SK-N-SH (cell line): ENCODE measurements around the gene PERM1. TPM values are rescaled to one million over a fixed set of nuclear protein-coding genes. Genes with fewer than 3 reads are reported as not detected.

Source experiments
- CTCF ChIA-PET: fragments of 300-600, 350-600 bp; formaldehyde crosslinking; extraction: SDS; loops from one replicate; lab custom pipeline; 2021; lab: Yijun Ruan, JAX
- POLR2A ChIA-PET: fragments of 350-600 bp; sonication (Branson Sonifier 250); formaldehyde crosslinking; extraction: SDS; loops from one replicate; lab custom pipeline; 2020; ENCODE audit warnings: antibody characterized with exemption, inconsistent platforms; lab: Yijun Ruan, JAX
- DNase-seq: peaks from one replicate; pipeline ENCODE4 v3.0.0; 2012
- H2AFZ ChIP-seq: fragments of 200-600 bp; sonication (generic); 2 replicates; pipeline ENCODE4 v1.8.1; 2016; ENCODE audit warnings: antibody characterized with exemption, mild to moderate bottlenecking, low read depth
- H3F3A ChIP-seq: fragments of 200-600 bp; sonication (generic); replicated peaks from 2 replicates; pipeline ENCODE3; 2016; ENCODE audit warnings: antibody characterized with exemption, mild to moderate bottlenecking; ENCODE audit not compliant: insufficient read depth
- H3K27ac ChIP-seq, 2 experiments: fragments of 200-500 bp in 1 of 2; fragments of 200-600 bp in 1 of 2; sonication (Bioruptor generic) in 1 of 2; sonication (generic), shearing (Covaris generic) in 1 of 2; 2 replicates each; pipeline versions ENCODE4 v1.5.1 to v1.6.1; 2014 to 2016; ENCODE audit warnings: low read depth in 2 of 2, inconsistent platforms in 1 of 2, low read length in 1 of 2, mild to moderate bottlenecking in 1 of 2, mixed read lengths in 1 of 2
- H3K27me3 ChIP-seq: fragments of 200-600 bp; sonication (generic), shearing (Covaris generic); 2 replicates; pipeline ENCODE4 v1.6.1; 2016; ENCODE audit warnings: mixed run types; ENCODE audit not compliant: insufficient read depth
- H3K36me3 ChIP-seq, 2 experiments: fragments of 200-500 bp in 1 of 2; fragments of 200-600 bp in 1 of 2; sonication (Bioruptor generic) in 1 of 2; sonication (generic) in 1 of 2; replicated peaks in 1 of 2; 2 replicates each; pipeline versions ENCODE3 to v1.5.1; 2014 to 2016; ENCODE audit warnings: low read length in 1 of 2, mild to moderate bottlenecking in 1 of 2; ENCODE audit not compliant: insufficient read depth in 2 of 2, control insufficient read depth in 1 of 2
- H3K4me1 ChIP-seq, 2 experiments: fragments of 200-500 bp in 1 of 2; fragments of 200-600 bp in 1 of 2; sonication (Bioruptor generic) in 1 of 2; sonication (generic), shearing (Covaris generic) in 1 of 2; 2 replicates each; pipeline versions ENCODE4 v1.5.1 to v1.6.1; 2014 to 2016; ENCODE audit warnings: low read depth in 1 of 2, low read length in 1 of 2, mixed run types in 1 of 2; ENCODE audit not compliant: insufficient read depth in 2 of 2, control insufficient read depth in 1 of 2
- H3K4me2 ChIP-seq: fragments of 200-600 bp; sonication (generic), shearing (Covaris generic); 2 replicates; pipeline ENCODE4 v1.6.1; 2017; ENCODE audit warnings: mixed run types
- H3K4me3 ChIP-seq, 2 experiments: fragments of 200-500 bp in 1 of 2; fragments of 200-600 bp in 1 of 2; sonication (Bioruptor generic) in 1 of 2; sonication (generic), shearing (Covaris generic) in 1 of 2; 2 replicates each; pipeline versions ENCODE4 v1.5.1 to v1.8.1; 2014 to 2016; ENCODE audit warnings: low read depth in 2 of 2, inconsistent platforms in 1 of 2, low read length in 1 of 2, mild to moderate bottlenecking in 1 of 2, mixed read lengths in 1 of 2, moderate library complexity in 1 of 2
- H3K79me2 ChIP-seq: fragments of 200-600 bp; sonication (generic); 2 replicates; pipeline ENCODE4 v1.8.1; 2017; ENCODE audit warnings: mild to moderate bottlenecking; ENCODE audit not compliant: insufficient read depth
- H3K9ac ChIP-seq: fragments of 200-600 bp; sonication (generic); 2 replicates; pipeline ENCODE4 v1.6.1; 2017; ENCODE audit warnings: mixed run types
- H3K9me2 ChIP-seq: fragments of 200-600 bp; sonication (generic); 2 replicates; pipeline ENCODE4 v1.6.1; 2017; ENCODE audit warnings: mixed run types
- H3K9me3 ChIP-seq: fragments of 200-600 bp; sonication (generic); 2 replicates; pipeline ENCODE4 v1.6.1; 2017; ENCODE audit warnings: mixed run types, mild to moderate bottlenecking, moderate library complexity
- H4K20me1 ChIP-seq: fragments of 200-600 bp; sonication (generic); 2 replicates; pipeline ENCODE4 v1.6.1; 2017; ENCODE audit warnings: mild to moderate bottlenecking, mixed run types; ENCODE audit not compliant: insufficient read depth
- CHD2 ChIP-seq: fragments of 150-350 bp; IDR thresholded peaks from 2 replicates; pipeline ENCODE4 v1.6.1; 2018; ENCODE audit warnings: low read length; ENCODE audit not compliant: partially characterized antibody
- EZH2phosphoT487 ChIP-seq: fragments of 200-600 bp; sonication (generic); IDR thresholded peaks from 2 replicates; pipeline ENCODE4 v1.6.1; 2017; ENCODE audit warnings: low read depth, mixed run types, mild to moderate bottlenecking, antibody characterized with exemption, moderate library complexity, borderline replicate concordance
- FOXM1 ChIP-seq: IDR thresholded peaks from 2 replicates; pipeline ENCODE4 v1.4.0; 2012; ENCODE audit warnings: low read depth, mild to moderate bottlenecking
- GATA2 ChIP-seq: sonication (generic); formaldehyde crosslinking; IDR thresholded peaks from 2 replicates; pipeline ENCODE4 v1.5.0; 2020; ENCODE audit warnings: mild to moderate bottlenecking, missing genetic modification reagents
- MEF2A ChIP-seq: IDR thresholded peaks from 2 replicates; pipeline ENCODE4 v1.4.0; 2012; ENCODE audit warnings: low read depth, borderline replicate concordance
- NRF1 ChIP-seq: IDR thresholded peaks from 2 replicates; pipeline ENCODE4 v1.6.1; 2012; ENCODE audit warnings: low read depth, mild to moderate bottlenecking, low read length
- RAD21 ChIP-seq: IDR thresholded peaks from 2 replicates; pipeline ENCODE4 v1.6.1; 2012; ENCODE audit warnings: mild to moderate bottlenecking, low read length
- REST ChIP-seq: IDR thresholded peaks from 2 replicates; pipeline ENCODE4 v1.6.1; 2012; ENCODE audit warnings: mild to moderate bottlenecking, low read depth, low read length, moderate library complexity
- USF1 ChIP-seq: IDR thresholded peaks from 2 replicates; pipeline ENCODE4 v1.4.0; 2012; ENCODE audit warnings: low read depth, borderline replicate concordance
- WGBS: methylation state at CpG from one replicate; pipeline ENCODE4 v1.1.6; 2017; ENCODE audit warnings: low lambda C conversion rate; 5-methylcytosine and 5-hydroxymethylcytosine counted together
- polyA plus RNA-seq, 3 experiments: library from polyadenylated mRNA; depleted of rRNA; stranded (reverse); fragments of >200 nt; gene quantifications; 2 replicates each; pipeline ENCODE4 v1.2.3, GENCODE V29; 2012

PERM1 gene
- polyA plus RNA-seq, 1 of the 3 experiments (the other 2 are of a cell fraction): 0.25 TPM

GRCh38 chr1:1004780-1005697 is 23.1 kb upstream of the PERM1 start (continued):
- TF ChIP-seq EZH2phosphoT487 (no peak), FOXM1 (no peak), NRF1 (no peak), GATA2 (CRISPR knock-in tag) (peak; percentile 90), REST (no peak), USF1 (no peak), RAD21 (no peak), MEF2A (no peak)

- Histone ChIP-seq H3K27me3 (peaks cover 11% of the 10 kb centered on the region; the same call in 1 of the 2 replicates), H3K4me2 (no peak overlapping the region), H3K27ac (peak overlapping the region in 1 of 2 experiments; percentile 98; a peak in 2 of 4 replicates), H3K9me3 (no peaks in the 10 kb centered on the region), H3K36me3 (no peaks in the 10 kb centered on the region), H3K9me2 (no peaks in the 10 kb centered on the region), H3K4me1 (peaks cover 0 to 43% of the 10 kb centered on the region in 2 experiments; a peak in 1 of 4 replicates), H3K79me2 (no peaks in the 10 kb centered on the region), H2AFZ (no peak overlapping the region), H4K20me1 (no peaks in the 10 kb centered on the region), H3F3A (no peaks in the 10 kb centered on the region), H3K4me3 (peak overlapping the region in 1 of 2 experiments; percentile 0; a peak in 1 of 4 replicates), H3K9ac (no peak overlapping the region)
- POLR2A ChIA-PET: interaction anchor here (0.7 to 1.6 kb wide), 4 partner anchors 10 to 170 kb away, joined by 3 to 5 read pairs (median 3); no protein-coding TSS in a partner anchor
- 33% methylated on average over 3 of the region's 7 CpGs for WGBS
- no peak for TF ChIP-seq FOXM1
- peak; percentile 23 for TF ChIP-seq CHD2
- DNase-seq: peak; percentile 54
- CTCF ChIA-PET: interaction anchor here (1.3 to 5.8 kb wide), 9 partner anchors 11 to 99 kb away, joined by 4 to 44 read pairs (median 23); partner anchors contain the start of genes ISG15 and NOC2L
These were observed 22.5 kb upstream of the PERM1 start for GRCh38 chr1:1004420-1004779.
